Measurements from ENCODE around the gene RAET1G. TPM values are rescaled to one million over a fixed set of nuclear protein-coding genes. Genes with fewer than 3 reads are reported as not detected.

Gene RAET1G
- total and polyA plus RNA-seq, 2 of the 13 experiments (the other 11 are each of a cell fraction or from before 2014, with no cell fraction given), result not detected

DNA sequence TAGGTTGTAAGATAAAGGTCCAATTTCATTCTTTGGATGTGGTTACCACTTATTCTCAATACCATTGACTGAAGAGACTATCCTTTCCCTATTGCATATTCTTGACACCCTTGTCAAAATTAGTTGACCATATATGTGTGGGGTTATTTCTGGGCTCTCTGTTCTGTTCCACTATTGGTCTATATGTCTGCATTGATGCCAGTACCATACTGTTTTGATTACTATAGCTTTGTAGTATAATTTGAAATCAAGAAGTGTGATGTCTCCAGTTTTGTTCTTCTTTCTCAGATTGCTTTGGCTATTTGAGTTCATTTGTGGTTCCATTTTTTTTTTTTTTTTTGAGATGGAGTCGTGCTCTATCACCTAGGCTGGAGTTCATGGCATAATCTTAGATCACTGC lies 50.7 kb downstream of the RAET1G start (continued):
- TF ChIP-seq AHDC1 (CRISPR knock-in tag; IDR thresholded peaks at IDR 0.05; ENCODE audit: borderline replicate concordance) (no peak), RBM39 (IDR thresholded peaks at IDR 0.05; ENCODE audit: low read depth, low read length, poor library complexity, severe bottlenecking) (no peak), HNF4A (CRISPR knock-in tag; IDR thresholded peaks at IDR 0.05) (no peak), ZNF101 (CRISPR knock-in tag; IDR thresholded peaks at IDR 0.05; ENCODE audit: borderline replicate concordance, low read depth) (no peak), SMARCC2 (IDR thresholded peaks at IDR 0.05) (no peak), ZFP1 (CRISPR knock-in tag; IDR thresholded peaks at IDR 0.05) (no peak), TGIF2 (CRISPR knock-in tag; IDR thresholded peaks at IDR 0.05) (no peak), FOSL1 (CRISPR knock-in tag; IDR thresholded peaks at IDR 0.05; ENCODE audit: borderline replicate concordance) (no peak)
- TF ChIP-seq, protein P1, sequence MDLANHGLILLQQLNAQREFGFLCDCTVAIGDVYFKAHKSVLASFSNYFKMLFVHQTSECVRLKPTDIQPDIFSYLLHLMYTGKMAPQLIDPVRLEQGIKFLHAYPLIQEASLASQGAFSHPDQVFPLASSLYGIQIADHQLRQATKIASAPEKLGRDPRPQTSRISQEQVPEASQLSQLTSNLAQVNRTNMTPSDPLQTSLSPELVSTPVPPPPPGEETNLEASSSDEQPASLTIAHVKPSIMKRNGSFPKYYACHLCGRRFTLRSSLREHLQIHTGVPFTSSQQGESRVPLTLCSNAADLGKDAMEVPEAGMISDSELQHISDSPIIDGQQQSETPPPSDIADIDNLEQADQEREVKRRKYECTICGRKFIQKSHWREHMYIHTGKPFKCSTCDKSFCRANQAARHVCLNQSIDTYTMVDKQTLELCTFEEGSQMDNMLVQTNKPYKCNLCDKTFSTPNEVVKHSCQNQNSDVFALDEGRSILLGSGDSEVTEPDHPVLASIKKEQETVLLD (CRISPR knock-in tag; IDR thresholded peaks at IDR 0.05; ENCODE audit: low read depth), result no peak
- TF ChIP-seq, protein P2, sequence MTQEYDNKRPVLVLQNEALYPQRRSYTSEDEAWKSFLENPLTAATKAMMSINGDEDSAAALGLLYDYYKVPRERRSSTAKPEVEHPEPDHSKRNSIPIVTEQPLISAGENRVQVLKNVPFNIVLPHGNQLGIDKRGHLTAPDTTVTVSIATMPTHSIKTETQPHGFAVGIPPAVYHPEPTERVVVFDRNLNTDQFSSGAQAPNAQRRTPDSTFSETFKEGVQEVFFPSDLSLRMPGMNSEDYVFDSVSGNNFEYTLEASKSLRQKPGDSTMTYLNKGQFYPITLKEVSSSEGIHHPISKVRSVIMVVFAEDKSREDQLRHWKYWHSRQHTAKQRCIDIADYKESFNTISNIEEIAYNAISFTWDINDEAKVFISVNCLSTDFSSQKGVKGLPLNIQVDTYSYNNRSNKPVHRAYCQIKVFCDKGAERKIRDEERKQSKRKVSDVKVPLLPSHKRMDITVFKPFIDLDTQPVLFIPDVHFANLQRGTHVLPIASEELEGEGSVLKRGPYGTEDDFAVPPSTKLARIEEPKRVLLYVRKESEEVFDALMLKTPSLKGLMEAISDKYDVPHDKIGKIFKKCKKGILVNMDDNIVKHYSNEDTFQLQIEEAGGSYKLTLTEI (CRISPR knock-in tag; conservative IDR thresholded peaks at IDR 0.05), result no peak
